Measurements from ENCODE around the gene VTA1. TPM values are rescaled to one million over a fixed set of nuclear protein-coding genes. Genes with fewer than 3 reads are reported as not detected.
"Not testable (repeated sequence)": the region's sequence is repeated elsewhere in the genome, so short reads cannot be mapped to it uniquely, and the experiment has no call there.

The VTA1 gene, protein sequence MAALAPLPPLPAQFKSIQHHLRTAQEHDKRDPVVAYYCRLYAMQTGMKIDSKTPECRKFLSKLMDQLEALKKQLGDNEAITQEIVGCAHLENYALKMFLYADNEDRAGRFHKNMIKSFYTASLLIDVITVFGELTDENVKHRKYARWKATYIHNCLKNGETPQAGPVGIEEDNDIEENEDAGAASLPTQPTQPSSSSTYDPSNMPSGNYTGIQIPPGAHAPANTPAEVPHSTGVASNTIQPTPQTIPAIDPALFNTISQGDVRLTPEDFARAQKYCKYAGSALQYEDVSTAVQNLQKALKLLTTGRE
- 10 to 100 TPM; 40.7 TPM for total RNA-seq
- 32.3 TPM for polyA plus RNA-seq (ENCODE audit: insufficient read depth, low read depth, low replicate concordance)
- long read RNA-seq, donor 1, full-length matches to known transcripts = 26 of 40 reads
- long read RNA-seq, donor 1, partial matches to known transcripts = 14 of 40 reads
- long read RNA-seq, donor 1, other reads (novel, unspliced or antisense) = 0 of 40 reads
- long read RNA-seq, donor 2, full-length matches to known transcripts = 15 of 25 reads
- long read RNA-seq, donor 2, partial matches to known transcripts = 10 of 25 reads
- long read RNA-seq, donor 2, other reads (novel, unspliced or antisense) = 0 of 25 reads

DNA sequence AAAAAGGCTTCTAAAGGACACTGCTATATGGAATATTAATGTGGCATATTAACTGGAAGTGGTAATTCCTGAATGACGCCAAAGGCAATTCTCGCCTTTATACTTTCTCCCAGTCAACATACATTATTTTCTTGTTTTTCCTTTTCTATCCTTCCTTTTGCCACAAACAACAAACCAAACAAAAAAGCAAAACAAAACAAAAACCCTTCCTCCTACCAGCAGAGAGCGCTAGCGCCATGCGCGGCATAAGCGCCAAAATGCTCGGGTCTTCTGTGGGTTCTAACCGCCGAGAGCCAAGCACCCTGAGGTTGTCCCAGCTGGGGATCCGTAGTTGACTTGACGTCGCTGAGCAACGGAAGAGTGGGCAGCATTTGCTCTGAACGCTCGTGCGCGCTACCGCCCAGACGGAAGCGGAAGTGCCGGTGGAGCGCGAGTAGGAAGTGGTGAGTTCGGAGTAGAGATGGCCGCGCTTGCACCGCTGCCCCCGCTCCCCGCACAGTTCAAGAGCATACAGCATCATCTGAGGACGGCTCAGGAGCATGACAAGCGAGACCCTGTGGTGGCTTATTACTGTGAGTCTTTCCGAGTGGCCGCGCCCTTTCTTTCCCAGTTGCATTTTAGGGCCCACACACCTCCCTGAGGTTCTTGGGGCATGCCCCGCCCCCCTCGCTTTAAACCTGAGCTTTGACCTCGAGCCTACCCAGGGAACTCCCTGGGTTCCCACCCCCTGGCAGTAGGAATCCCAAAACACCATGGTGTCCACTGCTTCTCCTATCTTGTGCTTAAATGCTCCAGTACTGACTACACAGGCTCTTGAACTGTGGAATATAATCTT, at the start of gene VTA1, which contains the start of gene NMBR:
Gene VTA1 (plus strand): TSS at position 436 of the 835 bp plus-strand sequence. CDS start 25 bp downstream, at position 461.
Gene NMBR (minus strand): TSS at position 295 of the 835 bp plus-strand sequence. CDS start 58,464 bp downstream, outside the sequence.
- Histone ChIP-seq H3K36me3 (ENCODE audit: low read depth, missing control alignments) (no peaks in the 10 kb centered on the region), H3K27ac (peak within 1 kb of the TSS in 1 of 2 donors; percentile 51), H3K4me1 (peaks cover 12% of the 10 kb centered on the region), H3K27me3 (no peaks in the 10 kb centered on the region), H3K4me3 (peak within 1 kb of the TSS; percentile 81 to 88), H3K9me3 (no peaks in the 10 kb centered on the region)
- TF ChIP-seq POLR2A (IDR thresholded peaks at IDR 0.05) = no peak
- peak; percentile 84 to 95 (median 94) for TF ChIP-seq CTCF (IDR thresholded peaks at IDR 0.05)
- peak; percentile 98 for DNase-seq
- WGBS, 2 donors = 1% methylated on average over 17 to 38 of the region's 38 CpGs
- intact Hi-C loops (cut with DNase I; ENCODE audit: low total_unique reads) = no loop called here

DNA sequence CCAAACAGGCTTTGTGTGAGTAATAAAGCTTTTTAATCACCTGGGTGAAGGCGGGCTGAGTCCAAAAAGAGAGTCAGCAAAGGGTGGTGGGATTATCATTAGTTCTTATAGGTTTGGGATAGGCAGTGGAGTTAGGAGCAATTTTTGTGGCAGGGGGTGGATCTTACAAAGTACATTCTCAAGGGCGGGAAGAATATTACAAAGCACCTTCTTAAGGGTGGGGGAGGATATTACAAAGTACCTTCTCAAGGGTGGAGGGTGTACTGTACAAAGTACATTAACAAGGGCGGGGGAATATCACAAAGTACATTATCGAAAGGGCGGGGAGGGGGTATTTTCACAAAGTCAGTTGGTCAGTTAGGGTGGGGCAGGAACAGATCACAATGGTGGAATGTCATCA, 42.2 kb upstream of the VTA1 start:
- WGBS, 2 donors = 83 to 86% methylated on average over 5 of the region's 5 CpGs
- intact Hi-C loops (cut with DNase I; ENCODE audit: low total_unique reads); DNase-seq; H3K27ac ChIP-seq; H3K9me3 ChIP-seq; H3K4me1 ChIP-seq; H3K36me3 ChIP-seq (ENCODE audit: low read depth, missing control alignments); H3K27me3 ChIP-seq; H3K4me3 ChIP-seq: not testable (repeated sequence)

DNA sequence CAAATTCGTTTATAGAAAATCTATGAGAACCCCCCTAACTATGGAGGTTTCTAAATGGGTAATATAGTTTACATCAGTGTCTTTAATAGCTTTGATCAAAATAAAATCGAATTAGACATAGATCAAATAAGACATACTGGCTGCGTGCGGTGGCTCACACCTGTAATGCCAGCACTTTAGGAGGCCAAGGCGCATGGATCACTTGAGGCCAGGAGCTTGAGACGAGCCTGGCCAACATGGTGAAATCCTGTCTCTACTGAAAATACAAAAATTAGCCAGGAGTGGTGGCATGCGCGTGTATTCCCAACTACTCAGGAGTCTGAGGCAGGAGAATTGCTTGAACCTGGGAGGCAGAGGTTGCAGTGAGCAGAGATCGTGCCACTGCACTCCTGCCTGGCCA, 36.2 kb upstream of the VTA1 start:
- H3K36me3 ChIP-seq (ENCODE audit: low read depth, missing control alignments); H3K27ac ChIP-seq; intact Hi-C loops (cut with DNase I; ENCODE audit: low total_unique reads); H3K27me3 ChIP-seq; H3K9me3 ChIP-seq; H3K4me3 ChIP-seq; H3K4me1 ChIP-seq; DNase-seq: not testable (repeated sequence)
- 92 to 93% methylated on average over 9 of the region's 9 CpGs for WGBS, 2 donors

- Histone ChIP-seq H3K27ac (no peak overlapping the region), H3K4me1 (no peaks in the 10 kb centered on the region), H3K27me3 (no peaks in the 10 kb centered on the region), H3K36me3 (ENCODE audit: low read depth, missing control alignments) (no peaks in the 10 kb centered on the region), H3K9me3 (no peaks in the 10 kb centered on the region), H3K4me3 (no peak overlapping the region)
- intact Hi-C loops (cut with DNase I; ENCODE audit: low total_unique reads) = no loop called here
- peak; percentile 87 for DNase-seq
- TF ChIP-seq CTCF (IDR thresholded peaks at IDR 0.05) = peak; percentile 9 to 66 (median 51)
- no peak for TF ChIP-seq POLR2A (IDR thresholded peaks at IDR 0.05)
- 7 to 12% methylated on average over 4 of the region's 4 CpGs for WGBS, 2 donors
Measured at GRCh38 chr6:142112451-142113061, 34.5 kb upstream of the VTA1 start.

DNA sequence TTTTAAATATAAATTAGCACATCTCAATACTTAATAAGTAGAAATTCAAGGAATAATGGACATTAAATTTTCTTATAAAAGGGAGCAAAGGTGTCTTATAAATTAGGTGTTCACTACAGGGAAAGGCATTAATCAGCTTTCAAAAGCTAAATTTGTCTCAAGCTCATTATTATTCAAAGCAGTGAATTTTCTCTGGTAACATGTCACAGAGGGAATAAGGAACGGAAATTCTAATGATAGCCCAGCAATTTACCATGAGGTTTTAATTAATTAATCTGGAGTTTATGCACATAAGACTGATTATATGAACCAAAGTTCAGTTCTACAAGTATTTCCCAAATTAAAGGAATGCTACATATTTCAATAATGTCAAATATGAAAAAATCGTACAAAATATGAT, 29.7 kb upstream of the VTA1 start:
- no peaks in the 10 kb centered on the region for H3K9me3 ChIP-seq
- intact Hi-C loops (cut with DNase I; ENCODE audit: low total_unique reads) = no loop called here
- TF ChIP-seq CTCF (IDR thresholded peaks at IDR 0.05) (no peak), POLR2A (IDR thresholded peaks at IDR 0.05) (no peak)
- H3K27ac ChIP-seq = no peak overlapping the region
- no peaks in the 10 kb centered on the region for H3K36me3 ChIP-seq (ENCODE audit: low read depth, missing control alignments)
- no peak overlapping the region for H3K4me3 ChIP-seq
- 84 to 91% methylated on average over 2 of the region's 2 CpGs for WGBS, 2 donors
- H3K27me3 ChIP-seq = no peaks in the 10 kb centered on the region
- DNase-seq = no peak
- no peaks in the 10 kb centered on the region for H3K4me1 ChIP-seq
